ENCODE measurements around the gene PXMP2.

GRCh38 chr12:132740652-132741051, 53.3 kb downstream of the PXMP2 start:
- TF ChIP-seq POLR2A (IDR thresholded peaks at IDR 0.05; ENCODE audit: low read length) = no peak
- TF ChIP-seq GATA1 (IDR thresholded peaks at IDR 0.05; ENCODE audit: low read depth, low read length) = no peak

Measured in erythroblast (primary cell).